HG02884 (cell line): ENCODE data around the gene JAG2.

Source experiments
- ATAC-seq: cut with Tn5 transposase; IDR thresholded peaks from one replicate; pipeline ENCODE4 v1.9.1; 2021; ENCODE audit warnings: mild to moderate bottlenecking, moderate library complexity; ENCODE audit not compliant: unreplicated experiment

The JAG2 gene

GRCh38 chr14:105166571-105167302 lies 1.8 kb downstream of the JAG2 start:
- ATAC-seq = no peak

- ATAC-seq = no peak
These were observed 2.7 kb downstream of the JAG2 start for GRCh38 chr14:105165761-105166485.

- ATAC-seq = no peak
These were observed 3.4 kb downstream of the JAG2 start for GRCh38 chr14:105165134-105165704.

GRCh38 chr14:105163040-105163742 lies 5.4 kb downstream of the JAG2 start:
- no peak for ATAC-seq

- ATAC-seq = no peak
These were observed 6.0 kb downstream of the JAG2 start for GRCh38 chr14:105162669-105162979.

GRCh38 chr14:105161964-105162668 lies 6.5 kb downstream of the JAG2 start:
- ATAC-seq = no peak

GRCh38 chr14:105161309-105161708 lies 7.3 kb downstream of the JAG2 start:
- no peak for ATAC-seq

GRCh38 chr14:105160776-105161175 lies 7.8 kb downstream of the JAG2 start:
- ATAC-seq = no peak

- ATAC-seq = no peak
These were observed 9.2 kb downstream of the JAG2 start for GRCh38 chr14:105159344-105159743.

- no peak for ATAC-seq
These were observed 9.8 kb downstream of the JAG2 start for GRCh38 chr14:105158794-105159193.

- no peak for ATAC-seq
These were observed 10.7 kb downstream of the JAG2 start for GRCh38 chr14:105157872-105158271.

- no peak for ATAC-seq
These were observed 11.9 kb downstream of the JAG2 start for GRCh38 chr14:105156414-105157375.

- no peak for ATAC-seq
These were observed 12.7 kb downstream of the JAG2 start for GRCh38 chr14:105155681-105156413.

GRCh38 chr14:105155071-105155651 lies 13.4 kb downstream of the JAG2 start:
- ATAC-seq = no peak

- no peak for ATAC-seq
These were observed 14.1 kb downstream of the JAG2 start for GRCh38 chr14:105154476-105154871.

GRCh38 chr14:105153739-105154475 lies 14.7 kb downstream of the JAG2 start:
- no peak for ATAC-seq

- no peak for ATAC-seq
These were observed 15.2 kb downstream of the JAG2 start for GRCh38 chr14:105153331-105153731.

GRCh38 chr14:105152794-105153241 lies 15.8 kb downstream of the JAG2 start:
- no peak for ATAC-seq
